Measurements from ENCODE around the gene CLDN5. TPM values are rescaled to one million over a fixed set of nuclear protein-coding genes. Genes with fewer than 3 reads are reported as not detected.

Gene CLDN5, protein sequence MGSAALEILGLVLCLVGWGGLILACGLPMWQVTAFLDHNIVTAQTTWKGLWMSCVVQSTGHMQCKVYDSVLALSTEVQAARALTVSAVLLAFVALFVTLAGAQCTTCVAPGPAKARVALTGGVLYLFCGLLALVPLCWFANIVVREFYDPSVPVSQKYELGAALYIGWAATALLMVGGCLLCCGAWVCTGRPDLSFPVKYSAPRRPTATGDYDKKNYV
- 2.0 TPM for polyA plus RNA-seq (2013, experiment 1 of 2)
- 2.1 TPM for polyA plus RNA-seq (2013, experiment 2 of 2)

DNA sequence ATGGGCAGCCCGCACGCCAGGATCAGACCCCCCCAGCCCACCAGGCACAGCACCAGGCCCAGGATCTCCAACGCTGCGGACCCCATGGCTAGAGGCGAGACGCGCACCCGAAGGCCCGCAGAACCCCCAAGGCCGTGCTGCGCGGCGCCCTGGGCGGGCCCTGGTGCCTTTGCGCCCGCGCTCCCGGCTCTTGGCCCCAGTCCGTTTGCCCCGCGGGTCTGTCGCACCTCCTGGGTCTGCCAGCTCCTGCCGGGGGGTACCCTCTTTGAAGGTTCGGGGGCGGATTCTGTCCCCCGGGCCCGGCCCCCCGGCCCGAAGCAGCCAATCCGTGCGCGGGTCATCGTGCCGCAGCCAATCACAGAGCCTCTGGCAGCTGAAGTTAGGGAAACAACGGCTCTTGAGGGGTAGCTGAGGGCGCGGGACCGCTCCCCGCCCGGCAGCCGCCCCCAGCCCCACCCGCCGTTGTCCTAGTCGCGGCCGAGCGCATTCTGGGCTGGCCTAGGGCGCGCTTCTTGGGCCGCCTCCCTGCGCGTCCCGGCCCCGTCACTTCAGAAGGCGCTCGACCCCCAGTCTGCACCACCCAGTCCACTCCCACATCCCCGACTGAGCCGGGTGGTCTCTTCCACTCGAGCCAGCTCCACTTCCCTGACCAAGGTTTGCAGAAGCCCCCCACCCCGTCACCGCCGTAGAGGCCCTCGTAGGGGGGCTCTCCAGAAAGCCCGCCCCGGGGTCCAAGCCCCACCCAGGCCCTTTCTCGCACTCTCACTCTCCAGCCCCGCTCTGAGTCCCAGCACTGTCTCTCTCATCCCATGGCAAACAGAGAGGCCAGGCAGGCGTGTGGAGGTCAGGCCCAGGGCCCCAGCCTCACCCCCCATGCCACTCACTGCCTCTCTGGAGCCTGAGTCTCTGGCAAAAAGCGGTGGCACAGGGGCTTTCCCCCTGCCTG, at the start of gene CLDN5:
Gene CLDN5 (minus strand): TSS at position 241 of the 946 bp plus-strand sequence. CDS start 155 bp downstream, at position 86.
- Histone ChIP-seq H3K36me3 (replicated peaks in 1 of 2; ENCODE audit: control insufficient read depth in 2 of 2, insufficient read depth in 2 of 2, low read length in 2 of 2) (peaks cover 2 to 12% of the 10 kb centered on the region in 2 donors), H3K4ac (ENCODE audit: low read length) (no peak within 1 kb of the TSS), H3K4me2 (ENCODE audit: insufficient read depth, low read length, poor library complexity, severe bottlenecking) (peak within 1 kb of the TSS; percentile 70), H4K91ac (ENCODE audit: low read depth, low read length, poor library complexity) (no peak within 1 kb of the TSS), H3K27me3 (ENCODE audit: control insufficient read depth in 3 of 3, insufficient read depth in 3 of 3, low read depth in 1 of 3, low read length in 3 of 3) (peaks cover 3 to 41% (median 35%) of the 10 kb centered on the region in 3 experiments), H3K18ac (ENCODE audit: low read length) (peak within 1 kb of the TSS; percentile 94), H3K9me3 (replicated peaks in 1 of 2; ENCODE audit: control insufficient read depth in 2 of 2, insufficient read depth in 1 of 2, low read depth in 1 of 2, low read length in 2 of 2) (no peaks in the 10 kb centered on the region), H2BK5ac (ENCODE audit: low read length) (no peak within 1 kb of the TSS), H2BK120ac (ENCODE audit: low read depth, low read length) (no peak within 1 kb of the TSS), H3K27ac (replicated peaks; ENCODE audit: low read length) (no peak within 1 kb of the TSS), H3K4me1 (ENCODE audit: control insufficient read depth in 2 of 2, insufficient read depth in 1 of 2, low read depth in 1 of 2, low read length in 2 of 2) (peaks cover 0 to 12% of the 10 kb centered on the region in 2 donors), H2BK15ac (ENCODE audit: low read length) (peak within 1 kb of the TSS; percentile 92), H4K8ac (ENCODE audit: low read depth, low read length) (no peak within 1 kb of the TSS), H3K14ac (ENCODE audit: low read length) (peak within 1 kb of the TSS; percentile 100), H3K23ac (ENCODE audit: low read depth, low read length, poor library complexity) (peak within 1 kb of the TSS; percentile 99), H3K79me1 (ENCODE audit: low read depth, low read length) (no peaks in the 10 kb centered on the region), H3K4me3 (ENCODE audit: low read length in 2 of 2) (peak within 1 kb of the TSS; percentile 18 to 74), H2AK5ac (ENCODE audit: low read depth, low read length) (peak within 1 kb of the TSS; percentile 79), H2AFZ (ENCODE audit: low read length) (peak within 1 kb of the TSS; percentile 80), H2BK12ac (ENCODE audit: low read length) (peak within 1 kb of the TSS; percentile 84), H3K9ac (ENCODE audit: low read depth, low read length, poor library complexity) (peak within 1 kb of the TSS; percentile 92)
- no CpG with 5 or more reads among the region's 69 CpGs for WGBS, 2 donors (ENCODE audit: extremely low coverage in 2 of 2, insufficient read length in 2 of 2, insufficient replicate concordance in 1 of 2)
- peak; percentile 63 for DNase-seq (ENCODE audit: low spot score)

GRCh38 chr22:19571995-19572394, 47.8 kb upstream of the CLDN5 start:
- Histone ChIP-seq H2BK15ac (ENCODE audit: low read length) (no peak overlapping the region), H3K27ac (replicated peaks; ENCODE audit: low read length) (no peak overlapping the region), H3K4me3 (ENCODE audit: low read length in 2 of 2) (no peak overlapping the region), H2AK5ac (ENCODE audit: low read depth, low read length) (no peak overlapping the region), H2BK5ac (ENCODE audit: low read length) (no peak overlapping the region), H2BK120ac (ENCODE audit: low read depth, low read length) (no peak overlapping the region), H3K18ac (ENCODE audit: low read length) (no peak overlapping the region), H3K23ac (ENCODE audit: low read depth, low read length, poor library complexity) (no peak overlapping the region), H3K4me2 (ENCODE audit: insufficient read depth, low read length, poor library complexity, severe bottlenecking) (no peak overlapping the region), H3K4me1 (ENCODE audit: control insufficient read depth in 2 of 2, insufficient read depth in 1 of 2, low read depth in 1 of 2, low read length in 2 of 2) (peaks cover 0 to 4% of the 10 kb centered on the region in 2 donors), H3K27me3 (ENCODE audit: control insufficient read depth in 3 of 3, insufficient read depth in 3 of 3, low read depth in 1 of 3, low read length in 3 of 3) (peaks cover 0 to 37% (median 0%) of the 10 kb centered on the region in 3 experiments), H3K79me1 (ENCODE audit: low read depth, low read length) (no peaks in the 10 kb centered on the region), H3K9ac (ENCODE audit: low read depth, low read length, poor library complexity) (no peak overlapping the region), H3K4ac (ENCODE audit: low read length) (no peak overlapping the region), H3K36me3 (replicated peaks in 1 of 2; ENCODE audit: control insufficient read depth in 2 of 2, insufficient read depth in 2 of 2, low read length in 2 of 2) (no peaks in the 10 kb centered on the region), H4K91ac (ENCODE audit: low read depth, low read length, poor library complexity) (no peak overlapping the region), H2BK12ac (ENCODE audit: low read length) (no peak overlapping the region), H3K14ac (ENCODE audit: low read length) (no peak overlapping the region), H4K8ac (ENCODE audit: low read depth, low read length) (no peak overlapping the region), H2AFZ (ENCODE audit: low read length) (no peak overlapping the region), H3K9me3 (replicated peaks in 1 of 2; ENCODE audit: control insufficient read depth in 2 of 2, insufficient read depth in 1 of 2, low read depth in 1 of 2, low read length in 2 of 2) (no peaks in the 10 kb centered on the region)
- no CpG with 5 or more reads among the region's 6 CpGs for WGBS, 2 donors (ENCODE audit: extremely low coverage in 2 of 2, insufficient read length in 2 of 2, insufficient replicate concordance in 1 of 2)
- no peak for DNase-seq (ENCODE audit: low spot score)

DNA sequence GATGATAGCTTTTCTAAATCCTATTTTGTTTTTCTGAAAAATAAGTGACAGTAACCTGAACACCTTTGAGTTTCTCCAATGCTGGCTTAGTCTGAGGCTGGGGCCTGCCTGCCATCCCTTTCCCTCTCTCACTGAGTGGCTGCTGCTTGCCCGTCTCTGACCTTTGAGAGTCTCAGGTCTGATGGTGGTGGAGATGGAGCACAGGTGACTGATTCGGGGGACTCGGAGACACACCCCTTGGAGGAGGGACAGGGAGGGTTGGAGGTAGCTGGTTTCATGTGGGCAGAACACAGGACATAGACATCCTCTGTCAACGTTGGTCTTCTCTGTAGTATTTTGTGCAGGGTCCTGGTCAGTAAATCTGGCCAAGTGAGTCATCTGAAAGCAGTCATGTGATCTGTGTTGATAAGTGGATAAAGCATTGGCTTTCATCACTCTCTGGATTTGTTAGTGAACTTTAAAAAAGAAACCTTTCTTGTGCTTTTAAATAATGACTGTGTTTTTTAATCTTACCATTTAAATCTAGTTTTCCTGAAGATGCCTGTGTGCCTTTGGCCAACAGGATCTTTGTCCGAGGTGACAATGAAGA, 47.1 kb upstream of the CLDN5 start:
- H4K91ac ChIP-seq (ENCODE audit: low read depth, low read length, poor library complexity) = no peak overlapping the region
- no peaks in the 10 kb centered on the region for H3K79me1 ChIP-seq (ENCODE audit: low read depth, low read length)
- H2AFZ ChIP-seq (ENCODE audit: low read length) = no peak overlapping the region
- H2BK5ac ChIP-seq (ENCODE audit: low read length) = no peak overlapping the region
- H3K27ac ChIP-seq (replicated peaks; ENCODE audit: low read length) = no peak overlapping the region
- H3K4me2 ChIP-seq (ENCODE audit: insufficient read depth, low read length, poor library complexity, severe bottlenecking) = no peak overlapping the region
- H4K8ac ChIP-seq (ENCODE audit: low read depth, low read length) = no peak overlapping the region
- H3K9ac ChIP-seq (ENCODE audit: low read depth, low read length, poor library complexity) = no peak overlapping the region
- no peak overlapping the region for H2BK12ac ChIP-seq (ENCODE audit: low read length)
- no peak overlapping the region for H3K14ac ChIP-seq (ENCODE audit: low read length)
- no CpG with 5 or more reads among the region's 5 CpGs for WGBS, 2 donors (ENCODE audit: extremely low coverage in 2 of 2, insufficient read length in 2 of 2, insufficient replicate concordance in 1 of 2)
- no peak overlapping the region for H2BK120ac ChIP-seq (ENCODE audit: low read depth, low read length)
- no peaks in the 10 kb centered on the region for H3K36me3 ChIP-seq (replicated peaks in 1 of 2; ENCODE audit: control insufficient read depth in 2 of 2, insufficient read depth in 2 of 2, low read length in 2 of 2)
- H2AK5ac ChIP-seq (ENCODE audit: low read depth, low read length) = no peak overlapping the region
- peaks cover 0 to 1% of the 10 kb centered on the region in 2 donors for H3K4me1 ChIP-seq (ENCODE audit: control insufficient read depth in 2 of 2, insufficient read depth in 1 of 2, low read depth in 1 of 2, low read length in 2 of 2)
- no peak overlapping the region for H3K18ac ChIP-seq (ENCODE audit: low read length)
- no peak overlapping the region for H3K4me3 ChIP-seq (ENCODE audit: low read length in 2 of 2)
- no peak for DNase-seq (ENCODE audit: low spot score)
- no peaks in the 10 kb centered on the region for H3K9me3 ChIP-seq (replicated peaks in 1 of 2; ENCODE audit: control insufficient read depth in 2 of 2, insufficient read depth in 1 of 2, low read depth in 1 of 2, low read length in 2 of 2)
- peaks cover 0 to 36% (median 0%) of the 10 kb centered on the region in 3 experiments for H3K27me3 ChIP-seq (ENCODE audit: control insufficient read depth in 3 of 3, insufficient read depth in 3 of 3, low read depth in 1 of 3, low read length in 3 of 3)
- no peak overlapping the region for H3K23ac ChIP-seq (ENCODE audit: low read depth, low read length, poor library complexity)
- H3K4ac ChIP-seq (ENCODE audit: low read length) = no peak overlapping the region
- no peak overlapping the region for H2BK15ac ChIP-seq (ENCODE audit: low read length)
